ENCODE measurements around the gene SEC14L3.

GRCh38 chr22:30433227-30433626, 38.6 kb downstream of the SEC14L3 start:
- TF ChIP-seq CTCF (IDR thresholded peaks at IDR 0.05) (no peak), REST (IDR thresholded peaks at IDR 0.05; ENCODE audit: insufficient read depth in 1 of 2, low read depth in 2 of 2, low read length in 1 of 2) (no peak), POLR2AphosphoS5 (IDR thresholded peaks at IDR 0.05; ENCODE audit: low read depth, low read length) (no peak)
